Measurements from ENCODE around the gene PLCG1.

The PLCG1 gene

DNA sequence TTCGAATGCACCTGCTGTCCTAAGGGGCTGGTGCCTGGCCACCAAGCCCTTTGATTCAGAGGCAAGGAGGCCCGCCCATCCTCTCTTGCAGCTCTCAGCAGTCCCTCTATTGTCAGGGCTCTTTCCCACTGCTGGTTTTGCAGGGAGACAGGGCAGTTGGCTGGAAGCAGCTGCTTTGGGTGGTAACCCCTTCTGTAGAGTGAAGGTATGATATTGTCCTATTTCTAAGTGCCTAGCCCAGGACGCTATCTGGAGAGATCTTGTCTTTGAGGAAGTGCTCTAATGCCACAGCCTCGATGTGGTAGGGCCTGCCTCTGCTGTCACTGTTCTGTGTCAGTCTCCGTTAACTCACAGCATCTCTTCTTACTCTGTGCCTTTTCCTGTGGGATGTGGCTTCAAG lies 5.6 kb downstream of the PLCG1 start:
- Histone ChIP-seq H3K79me2 (ENCODE audit: control insufficient read depth, low read length) (peaks cover 99% of the 10 kb centered on the region), H3K9me3 (ENCODE audit: control insufficient read depth, insufficient read depth, low read length) (no peaks in the 10 kb centered on the region), H3K4me2 (ENCODE audit: low read length) (no peak overlapping the region), H3K36me3 (ENCODE audit: control insufficient read depth, low read length) (peaks cover 31% of the 10 kb centered on the region), H3K27ac (ENCODE audit: low read depth, low read length) (no peak overlapping the region), H4K20me1 (ENCODE audit: control insufficient read depth, insufficient read depth, low read depth, low read length) (peaks cover 13% of the 10 kb centered on the region; the same call in 1 of the 2 replicates), H3K27me3 (ENCODE audit: control insufficient read depth, low read length) (no peaks in the 10 kb centered on the region), H3F3A (ENCODE audit: control insufficient read depth, insufficient read depth) (no peaks in the 10 kb centered on the region), H3K9me2 (replicated peaks; ENCODE audit: control insufficient read depth, low read length) (no peaks in the 10 kb centered on the region), H3K4me1 (ENCODE audit: control insufficient read depth, low read length) (peaks cover 67% of the 10 kb centered on the region), H3K4me3 (ENCODE audit: low read length) (no peak overlapping the region)
- TF ChIP-seq, protein P1, sequence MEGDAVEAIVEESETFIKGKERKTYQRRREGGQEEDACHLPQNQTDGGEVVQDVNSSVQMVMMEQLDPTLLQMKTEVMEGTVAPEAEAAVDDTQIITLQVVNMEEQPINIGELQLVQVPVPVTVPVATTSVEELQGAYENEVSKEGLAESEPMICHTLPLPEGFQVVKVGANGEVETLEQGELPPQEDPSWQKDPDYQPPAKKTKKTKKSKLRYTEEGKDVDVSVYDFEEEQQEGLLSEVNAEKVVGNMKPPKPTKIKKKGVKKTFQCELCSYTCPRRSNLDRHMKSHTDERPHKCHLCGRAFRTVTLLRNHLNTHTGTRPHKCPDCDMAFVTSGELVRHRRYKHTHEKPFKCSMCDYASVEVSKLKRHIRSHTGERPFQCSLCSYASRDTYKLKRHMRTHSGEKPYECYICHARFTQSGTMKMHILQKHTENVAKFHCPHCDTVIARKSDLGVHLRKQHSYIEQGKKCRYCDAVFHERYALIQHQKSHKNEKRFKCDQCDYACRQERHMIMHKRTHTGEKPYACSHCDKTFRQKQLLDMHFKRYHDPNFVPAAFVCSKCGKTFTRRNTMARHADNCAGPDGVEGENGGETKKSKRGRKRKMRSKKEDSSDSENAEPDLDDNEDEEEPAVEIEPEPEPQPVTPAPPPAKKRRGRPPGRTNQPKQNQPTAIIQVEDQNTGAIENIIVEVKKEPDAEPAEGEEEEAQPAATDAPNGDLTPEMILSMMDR (IDR thresholded peaks at IDR 0.05; ENCODE audit: low read depth, low read length, poor library complexity, severe bottlenecking): no peak
- TF ChIP-seq EZH2phosphoT487 (IDR thresholded peaks at IDR 0.05; ENCODE audit: borderline replicate concordance, low read length): no peak

DNA sequence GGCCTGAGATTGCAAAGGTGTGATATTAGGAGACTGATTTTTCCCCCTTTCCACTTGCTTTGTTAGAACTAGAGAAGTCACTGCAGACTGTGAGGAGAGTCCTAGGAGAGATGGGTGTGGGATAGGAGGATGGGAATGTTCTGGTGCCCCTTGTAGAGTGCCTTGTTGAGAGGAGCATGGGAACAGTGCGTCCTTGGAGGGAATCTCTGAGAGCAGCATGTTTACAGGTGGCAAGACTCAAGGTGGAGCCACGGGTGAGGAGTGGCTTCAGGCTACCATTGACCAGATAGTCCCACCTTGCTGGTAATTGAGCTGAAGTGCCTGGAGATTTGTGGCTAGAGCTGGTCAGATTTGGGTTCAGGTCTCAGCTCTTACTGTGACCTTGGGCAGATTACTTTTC lies 6.0 kb downstream of the PLCG1 start:
- H3K4me1 ChIP-seq (ENCODE audit: control insufficient read depth, low read length): peaks cover 64% of the 10 kb centered on the region
- H3K4me3 ChIP-seq (ENCODE audit: low read length): no peak overlapping the region
- H4K20me1 ChIP-seq (ENCODE audit: control insufficient read depth, insufficient read depth, low read depth, low read length): peaks cover 13% of the 10 kb centered on the region; the same call in 1 of the 2 replicates

DNA sequence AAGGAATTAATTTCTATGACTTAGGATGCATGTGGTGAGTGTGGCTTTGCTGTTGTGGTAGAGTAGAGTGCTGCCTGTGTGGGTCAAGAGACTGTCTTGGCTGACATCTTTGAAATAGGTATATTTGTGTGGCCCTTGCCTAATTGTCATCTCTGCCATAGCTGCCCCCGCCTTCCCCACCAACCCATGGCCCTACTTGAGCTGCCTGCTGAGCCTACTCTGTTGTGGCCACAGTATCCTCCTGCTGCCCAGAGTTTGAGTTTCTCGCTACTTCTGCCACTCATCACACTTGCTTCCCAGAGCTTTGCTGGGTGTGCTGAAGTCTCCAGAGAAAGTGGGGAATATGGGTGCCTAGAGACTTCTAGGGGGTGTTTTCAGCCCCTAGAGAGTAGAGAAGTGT lies 8.0 kb downstream of the PLCG1 start:
- Histone ChIP-seq H3K36me3 (ENCODE audit: control insufficient read depth, low read length) (peaks cover 17% of the 10 kb centered on the region), H3K27ac (ENCODE audit: low read depth, low read length) (no peak overlapping the region)
- TF ChIP-seq, protein P1 (IDR thresholded peaks at IDR 0.05; ENCODE audit: low read depth, low read length, poor library complexity, severe bottlenecking): no peak
- no peak for TF ChIP-seq EZH2phosphoT487 (IDR thresholded peaks at IDR 0.05; ENCODE audit: borderline replicate concordance, low read length)

More for the DNA sequence above, 6.0 kb downstream of the PLCG1 start:
- Histone ChIP-seq H3K27ac (ENCODE audit: low read depth, low read length) (no peak overlapping the region), H3K27me3 (ENCODE audit: control insufficient read depth, low read length) (no peaks in the 10 kb centered on the region), H3K9me2 (replicated peaks; ENCODE audit: control insufficient read depth, low read length) (no peaks in the 10 kb centered on the region), H3F3A (ENCODE audit: control insufficient read depth, insufficient read depth) (no peaks in the 10 kb centered on the region), H3K79me2 (ENCODE audit: control insufficient read depth, low read length) (peaks cover 99% of the 10 kb centered on the region), H3K9me3 (ENCODE audit: control insufficient read depth, insufficient read depth, low read length) (no peaks in the 10 kb centered on the region), H3K36me3 (ENCODE audit: control insufficient read depth, low read length) (peaks cover 30% of the 10 kb centered on the region), H3K4me2 (ENCODE audit: low read length) (no peak overlapping the region)
- no peak for TF ChIP-seq EZH2phosphoT487 (IDR thresholded peaks at IDR 0.05; ENCODE audit: borderline replicate concordance, low read length)

DNA sequence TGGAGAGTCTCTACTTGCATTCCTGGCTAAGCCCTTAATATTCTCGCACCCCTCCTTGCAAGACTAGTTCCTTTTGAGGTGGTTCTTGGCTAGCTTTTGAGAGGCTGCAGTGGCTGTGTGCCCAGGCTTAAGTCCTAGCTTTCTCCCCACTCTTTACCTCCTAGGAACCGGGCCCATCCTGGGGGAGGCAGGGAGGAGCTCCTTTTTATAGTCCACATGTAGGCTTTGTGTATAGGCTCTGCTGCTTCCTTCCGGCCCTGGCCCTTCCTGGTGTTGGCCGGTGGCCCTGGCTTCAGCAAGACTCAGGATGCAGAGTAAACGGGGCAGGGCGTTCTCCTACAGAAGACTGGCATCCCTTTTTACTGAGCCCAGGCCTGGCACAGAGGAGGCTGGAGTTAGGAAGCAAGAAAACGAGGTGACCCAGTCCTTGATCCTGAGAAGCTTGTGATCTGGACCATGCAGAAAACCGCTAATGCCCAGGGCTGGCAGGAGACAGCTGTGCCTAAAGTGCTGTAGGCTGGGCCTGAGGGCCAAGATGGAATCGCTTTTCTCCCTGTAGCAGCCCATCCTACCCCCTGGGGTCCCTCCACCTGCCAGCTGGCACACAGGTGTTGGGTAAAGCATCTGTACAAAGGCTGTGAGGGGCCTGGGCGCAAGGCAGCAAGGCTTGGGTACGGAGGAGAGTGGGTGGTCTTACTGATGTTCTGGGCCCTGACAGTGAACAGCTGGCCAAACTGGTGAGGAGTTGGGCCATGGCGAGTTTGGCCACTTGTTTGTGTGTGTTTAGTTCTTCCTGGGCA lies 8.7 kb downstream of the PLCG1 start:
- Histone ChIP-seq H3K9me3 (ENCODE audit: control insufficient read depth, insufficient read depth, low read length) (no peaks in the 10 kb centered on the region), H3K27ac (ENCODE audit: low read depth, low read length) (no peak overlapping the region), H3K4me1 (ENCODE audit: control insufficient read depth, low read length) (peaks cover 39% of the 10 kb centered on the region), H3F3A (ENCODE audit: control insufficient read depth, insufficient read depth) (no peaks in the 10 kb centered on the region), H3K4me2 (ENCODE audit: low read length) (no peak overlapping the region), H4K20me1 (ENCODE audit: control insufficient read depth, insufficient read depth, low read depth, low read length) (peaks cover 10% of the 10 kb centered on the region; the same call in 1 of the 2 replicates), H3K79me2 (ENCODE audit: control insufficient read depth, low read length) (peaks cover 98% of the 10 kb centered on the region), H3K4me3 (ENCODE audit: low read length) (no peak overlapping the region), H3K36me3 (ENCODE audit: control insufficient read depth, low read length) (peaks cover 11% of the 10 kb centered on the region), H3K27me3 (ENCODE audit: control insufficient read depth, low read length) (no peaks in the 10 kb centered on the region), H3K9me2 (replicated peaks; ENCODE audit: control insufficient read depth, low read length) (no peaks in the 10 kb centered on the region)
- TF ChIP-seq, protein P1 (IDR thresholded peaks at IDR 0.05; ENCODE audit: low read depth, low read length, poor library complexity, severe bottlenecking): no peak
- no peak for TF ChIP-seq EZH2phosphoT487 (IDR thresholded peaks at IDR 0.05; ENCODE audit: borderline replicate concordance, low read length)

More for the DNA sequence above, 8.0 kb downstream of the PLCG1 start:
- no peaks in the 10 kb centered on the region for H3K9me2 ChIP-seq (replicated peaks; ENCODE audit: control insufficient read depth, low read length)
- no peak overlapping the region for H3K4me3 ChIP-seq (ENCODE audit: low read length)
- H3K4me2 ChIP-seq (ENCODE audit: low read length): no peak overlapping the region
- H4K20me1 ChIP-seq (ENCODE audit: control insufficient read depth, insufficient read depth, low read depth, low read length): peaks cover 9% of the 10 kb centered on the region; the same call in 1 of the 2 replicates
- H3K9me3 ChIP-seq (ENCODE audit: control insufficient read depth, insufficient read depth, low read length): no peaks in the 10 kb centered on the region
- peaks cover 98% of the 10 kb centered on the region for H3K79me2 ChIP-seq (ENCODE audit: control insufficient read depth, low read length)
- H3F3A ChIP-seq (ENCODE audit: control insufficient read depth, insufficient read depth): no peaks in the 10 kb centered on the region
- H3K4me1 ChIP-seq (ENCODE audit: control insufficient read depth, low read length): peaks cover 46% of the 10 kb centered on the region
- H3K27me3 ChIP-seq (ENCODE audit: control insufficient read depth, low read length): no peaks in the 10 kb centered on the region

Data from DOHH2 (cell line).